DMS 273 treated with DMSO at 0.1 percent for 48 hours (cell line): ENCODE data around the gene FGF18.
"Not testable (repeated sequence)": the region's sequence is repeated elsewhere in the genome, so short reads cannot be mapped to it uniquely, and the experiment has no call there.

Experiments used
- DNase-seq: peaks from one replicate; lab custom pipeline; 2025; lab: John Stamatoyannopoulos, UW

The FGF18 gene

DNA sequence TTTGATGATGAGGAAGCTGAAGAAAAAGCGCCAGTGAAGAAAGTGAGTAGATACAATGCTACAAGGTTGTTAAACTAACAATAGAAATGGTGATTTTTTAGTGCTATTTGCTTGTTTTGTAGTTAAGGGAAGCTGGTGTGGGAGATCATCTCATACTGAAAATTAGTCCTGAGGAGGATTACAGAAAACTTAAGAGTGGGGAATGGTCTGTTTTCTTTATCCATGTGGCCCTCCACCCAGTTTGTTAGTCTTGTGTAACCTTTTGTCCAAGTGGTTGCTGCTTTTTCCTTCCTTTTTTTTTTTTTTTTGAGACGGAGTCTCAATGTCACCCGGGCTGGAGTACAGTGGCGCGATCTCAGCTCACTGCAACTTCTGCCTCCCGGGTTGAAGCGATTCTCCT lies 19.3 kb upstream of the FGF18 start:
- DNase-seq: no peak

DNA sequence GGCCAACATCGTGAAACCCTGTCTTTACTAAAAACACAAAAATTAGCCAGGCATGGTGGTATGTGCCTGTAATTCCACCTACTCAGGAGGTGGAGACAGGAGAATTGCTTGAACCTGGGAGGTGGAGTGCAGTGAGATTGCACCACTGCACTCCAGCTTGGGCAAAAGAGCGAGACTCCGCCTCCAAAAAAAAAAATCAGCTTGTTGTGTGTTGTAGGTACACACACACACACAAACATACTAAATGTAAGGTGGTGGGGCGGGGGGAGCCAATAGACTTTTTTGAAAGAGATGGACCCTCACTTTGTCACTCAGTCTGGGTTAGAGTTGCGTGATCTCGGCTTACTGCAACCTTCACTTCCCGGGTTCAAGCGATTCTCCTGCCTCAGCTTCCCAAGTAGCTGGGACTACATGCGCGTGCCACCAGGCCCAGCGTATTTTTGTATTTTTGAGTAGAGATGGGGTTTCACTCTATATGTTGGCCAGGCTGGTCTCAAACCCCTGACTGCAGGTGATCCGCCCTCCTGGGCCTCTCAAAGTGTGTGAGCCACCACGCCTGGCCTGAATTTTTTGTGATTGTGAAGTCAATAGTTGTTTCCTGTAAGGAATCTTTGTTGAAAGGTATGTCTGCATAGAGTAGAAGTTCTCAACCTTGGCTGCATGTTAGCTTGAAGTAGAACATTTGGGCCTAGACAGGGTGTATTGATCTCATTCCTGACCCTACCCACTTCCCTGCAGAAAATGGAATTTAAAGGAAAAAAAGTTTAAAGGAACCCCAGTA lies 18.1 kb upstream of the FGF18 start:
- DNase-seq: no peak

DNA sequence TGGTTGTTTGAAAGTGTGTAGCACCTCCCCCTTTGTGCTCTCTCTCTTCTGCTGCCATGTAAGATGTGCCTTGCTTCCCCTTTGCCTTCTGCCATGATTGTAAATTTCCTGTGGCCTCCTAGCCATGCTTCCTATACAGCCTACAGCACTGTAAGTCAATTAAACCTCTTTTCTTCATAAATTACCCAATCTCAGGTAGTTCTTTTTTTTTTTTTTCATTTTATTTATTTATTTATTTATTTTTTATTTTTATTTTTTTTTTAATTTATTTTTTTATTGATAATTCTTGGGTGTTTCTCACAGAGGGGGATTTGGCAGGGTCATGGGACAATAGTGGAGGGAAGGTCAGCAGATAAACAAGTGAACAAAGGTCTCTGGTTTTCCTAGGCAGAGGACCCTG lies 16.7 kb upstream of the FGF18 start:
- DNase-seq: not testable (repeated sequence)

DNA sequence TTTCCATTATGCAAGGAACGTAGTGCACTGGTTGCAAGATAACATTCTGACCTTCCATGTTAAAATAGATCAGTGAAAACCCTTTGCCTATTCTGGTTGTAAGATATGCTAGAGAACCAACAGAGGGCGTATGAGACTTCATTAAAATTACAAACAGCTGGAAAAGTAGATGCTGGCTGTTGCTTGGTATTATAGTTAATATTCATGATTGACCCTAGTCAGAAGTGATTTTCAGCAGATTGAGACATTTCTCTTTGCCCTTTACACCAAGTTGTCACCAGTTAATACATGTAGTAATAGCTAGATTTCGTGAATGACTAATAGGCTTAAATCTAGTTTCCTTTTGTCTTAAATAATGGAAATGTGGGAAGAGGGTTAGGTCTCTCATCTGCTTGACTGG lies 13.8 kb upstream of the FGF18 start:
- peak; percentile 37 for DNase-seq

DNA sequence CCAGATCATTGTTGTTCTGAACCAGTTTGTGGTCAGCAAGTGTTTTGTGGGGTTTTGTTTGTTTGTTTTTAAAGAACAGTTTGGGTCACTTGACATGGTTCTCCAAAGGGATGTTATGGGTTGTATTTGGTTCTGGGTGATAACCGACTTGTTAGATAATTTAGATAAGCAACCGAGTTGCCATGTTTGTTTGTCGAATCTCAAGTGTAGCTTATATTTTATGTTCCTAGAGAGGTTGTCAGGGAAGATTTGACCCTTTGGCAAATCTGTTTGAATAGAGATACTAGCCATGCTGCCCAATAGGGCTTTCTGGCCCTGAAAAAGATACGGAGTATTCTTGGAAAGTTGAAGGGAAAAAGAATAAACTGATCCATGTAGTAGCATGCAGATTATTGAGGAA lies 12.2 kb upstream of the FGF18 start:
- no peak for DNase-seq

DNA sequence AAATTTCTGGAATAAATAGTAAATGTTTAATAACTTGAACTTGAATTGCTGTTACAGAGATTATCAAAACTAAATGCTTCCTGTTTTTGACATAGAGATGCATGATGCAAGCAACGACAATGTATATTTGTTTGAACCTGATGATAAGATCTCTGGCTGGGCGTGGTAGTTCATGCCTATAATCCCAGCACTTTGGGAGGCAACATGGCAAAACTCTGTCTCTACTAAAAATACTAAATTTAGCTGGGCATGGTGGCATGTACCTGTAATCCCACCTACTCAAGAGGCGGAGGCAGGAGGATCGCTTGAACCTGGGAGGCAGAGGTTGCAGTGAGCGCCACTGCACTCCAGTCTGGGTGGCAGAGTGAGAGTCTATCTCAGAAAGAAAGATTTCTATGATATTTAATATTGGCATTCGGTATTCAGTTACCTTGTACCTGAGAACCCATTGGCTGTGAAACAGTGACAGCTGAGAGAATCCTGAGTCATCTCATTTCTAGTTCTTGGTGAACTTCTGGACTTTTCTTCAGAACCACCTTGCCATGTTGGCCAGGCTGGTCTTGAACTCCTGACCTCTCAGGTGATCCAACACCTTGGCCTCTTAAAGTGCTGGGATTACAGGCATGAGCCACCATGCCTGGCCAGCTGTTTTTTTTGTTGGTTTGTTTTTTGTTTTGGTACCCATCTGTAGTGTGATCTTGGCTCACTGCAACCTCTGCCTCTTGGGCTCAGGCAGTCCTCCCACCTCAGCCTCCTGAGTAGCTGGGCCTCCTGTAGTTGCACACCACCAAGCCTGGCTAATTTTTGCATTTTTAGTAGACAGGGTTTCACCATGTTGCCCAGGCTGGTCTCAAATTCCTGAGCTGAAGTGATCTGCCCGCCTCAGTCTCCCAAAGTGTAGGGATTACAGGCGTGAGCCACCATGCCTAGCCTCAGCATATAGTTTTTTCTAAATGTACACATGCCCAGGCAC lies 10.0 kb upstream of the FGF18 start:
- DNase-seq: no peak

DNA sequence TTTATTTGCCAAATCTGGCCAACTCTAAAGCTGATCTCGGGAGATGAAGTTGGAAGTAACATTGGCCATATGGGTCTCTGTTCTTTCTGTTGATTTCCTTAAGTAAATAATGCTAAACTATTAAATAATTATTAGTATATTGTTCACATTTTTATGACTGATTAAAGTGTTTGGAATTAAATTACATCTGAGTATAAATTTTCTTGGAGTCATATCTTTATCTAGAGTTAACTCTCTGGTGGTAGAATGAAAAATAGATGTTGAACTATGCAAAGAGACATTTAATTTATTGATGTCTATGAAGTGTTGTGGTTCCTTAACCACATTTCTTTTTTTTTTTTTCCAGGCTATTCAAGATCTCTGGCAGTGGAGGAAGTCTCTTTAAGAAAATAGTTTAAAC lies 9.3 kb upstream of the FGF18 start:
- no peak for DNase-seq

DNA sequence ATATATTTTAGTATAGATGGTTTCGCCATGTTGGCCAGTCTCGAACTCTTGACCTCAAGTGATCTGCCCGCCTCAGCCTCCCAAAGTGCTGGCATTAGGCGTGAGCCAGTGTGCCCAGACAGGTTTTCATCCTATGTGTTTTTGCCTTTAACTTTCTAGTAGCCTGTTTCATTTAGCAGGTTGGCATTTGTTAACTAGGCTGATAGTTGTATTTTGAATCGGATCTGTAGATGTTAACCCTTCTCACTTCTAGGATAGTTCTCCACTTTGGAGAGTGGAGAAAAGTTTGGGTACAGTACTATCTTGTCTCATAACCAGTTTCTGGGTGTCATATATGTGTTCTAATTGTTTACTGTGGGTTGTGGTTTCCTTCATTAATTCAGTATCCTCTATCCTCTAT lies 7.3 kb upstream of the FGF18 start:
- no peak for DNase-seq

DNA sequence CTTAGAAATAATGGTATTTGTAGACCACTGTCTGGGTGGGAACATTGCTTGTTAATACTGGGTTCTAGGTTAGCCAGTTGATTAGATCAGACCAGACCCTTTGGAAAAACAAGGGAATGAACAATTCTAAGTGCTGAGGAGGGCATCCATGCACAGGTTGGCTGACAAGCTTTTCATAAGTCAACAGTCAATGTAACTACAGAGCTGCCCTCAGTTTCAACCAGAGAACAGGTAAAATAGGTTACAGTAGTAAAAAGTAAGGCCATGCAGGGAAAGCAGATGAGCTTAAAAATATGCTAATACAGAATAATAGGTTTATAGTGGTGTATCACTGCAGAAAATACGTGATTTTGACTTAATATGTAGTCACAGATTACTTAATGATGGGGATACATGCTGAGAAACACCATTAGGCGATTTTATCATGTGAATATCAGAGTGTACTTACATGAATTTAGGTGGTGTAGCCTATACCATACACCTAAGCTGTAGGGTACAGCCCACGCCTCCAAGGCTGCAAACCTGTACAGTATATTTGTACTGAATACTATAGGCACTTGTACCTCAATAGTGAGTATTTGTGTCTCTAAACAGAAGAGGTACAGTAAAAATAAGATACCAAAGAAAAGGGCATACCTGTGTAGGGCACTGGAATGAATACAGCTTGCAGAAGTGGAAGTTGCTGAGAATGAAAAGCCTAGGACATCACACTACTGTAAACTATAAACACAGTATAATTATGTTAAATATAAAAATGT lies 6.1 kb upstream of the FGF18 start:
- DNase-seq: no peak

DNA sequence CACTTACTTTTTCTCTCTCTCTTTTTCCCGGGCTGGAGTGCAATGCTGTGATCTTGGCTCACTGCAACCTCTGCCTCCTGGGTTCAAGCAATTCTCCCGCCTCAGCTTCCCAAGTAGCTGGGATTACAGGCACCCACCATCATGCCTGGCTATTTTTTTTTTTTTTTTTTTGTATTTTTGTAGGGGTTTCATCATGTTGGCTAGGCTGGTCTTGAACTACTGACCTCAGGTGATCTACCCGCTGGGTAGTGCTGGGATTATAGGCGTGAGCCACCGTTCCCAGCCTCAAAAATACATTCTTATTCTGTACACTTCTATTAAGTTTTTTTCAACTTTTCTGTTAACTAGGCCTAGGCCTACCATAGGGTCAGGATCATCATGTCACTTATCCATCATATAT lies 5.5 kb upstream of the FGF18 start:
- DNase-seq: not testable (repeated sequence)

DNA sequence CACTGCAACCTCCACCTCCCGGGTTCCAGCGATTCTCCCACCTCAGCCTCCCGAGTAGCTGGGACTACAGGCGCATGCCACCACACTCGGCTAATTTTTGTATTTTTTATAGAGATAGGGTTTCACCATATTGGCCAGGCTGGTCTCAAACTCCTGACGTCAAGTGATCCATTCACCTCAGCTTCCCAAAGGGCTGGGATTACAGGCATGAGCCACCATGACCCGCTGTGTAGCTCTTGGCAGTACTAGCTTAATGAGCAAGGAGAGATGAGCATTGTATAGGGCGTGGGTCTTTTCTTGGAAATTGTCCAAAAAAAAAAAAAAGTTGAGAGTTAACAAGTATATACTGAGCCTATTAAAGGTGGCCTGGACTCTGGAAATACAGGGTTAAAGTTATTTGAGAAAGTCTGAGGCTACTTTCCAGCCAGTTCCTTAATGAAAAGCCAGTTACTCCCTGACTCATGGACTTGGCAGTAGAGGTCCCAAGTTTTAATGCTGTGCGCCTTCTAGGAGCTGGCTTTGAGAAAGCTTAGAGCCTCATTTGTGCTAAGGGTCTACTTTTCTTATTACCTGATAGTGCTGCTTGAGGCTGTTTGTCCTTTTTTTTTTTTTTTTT lies 4.2 kb upstream of the FGF18 start:
- DNase-seq: peak; percentile 32

DNA sequence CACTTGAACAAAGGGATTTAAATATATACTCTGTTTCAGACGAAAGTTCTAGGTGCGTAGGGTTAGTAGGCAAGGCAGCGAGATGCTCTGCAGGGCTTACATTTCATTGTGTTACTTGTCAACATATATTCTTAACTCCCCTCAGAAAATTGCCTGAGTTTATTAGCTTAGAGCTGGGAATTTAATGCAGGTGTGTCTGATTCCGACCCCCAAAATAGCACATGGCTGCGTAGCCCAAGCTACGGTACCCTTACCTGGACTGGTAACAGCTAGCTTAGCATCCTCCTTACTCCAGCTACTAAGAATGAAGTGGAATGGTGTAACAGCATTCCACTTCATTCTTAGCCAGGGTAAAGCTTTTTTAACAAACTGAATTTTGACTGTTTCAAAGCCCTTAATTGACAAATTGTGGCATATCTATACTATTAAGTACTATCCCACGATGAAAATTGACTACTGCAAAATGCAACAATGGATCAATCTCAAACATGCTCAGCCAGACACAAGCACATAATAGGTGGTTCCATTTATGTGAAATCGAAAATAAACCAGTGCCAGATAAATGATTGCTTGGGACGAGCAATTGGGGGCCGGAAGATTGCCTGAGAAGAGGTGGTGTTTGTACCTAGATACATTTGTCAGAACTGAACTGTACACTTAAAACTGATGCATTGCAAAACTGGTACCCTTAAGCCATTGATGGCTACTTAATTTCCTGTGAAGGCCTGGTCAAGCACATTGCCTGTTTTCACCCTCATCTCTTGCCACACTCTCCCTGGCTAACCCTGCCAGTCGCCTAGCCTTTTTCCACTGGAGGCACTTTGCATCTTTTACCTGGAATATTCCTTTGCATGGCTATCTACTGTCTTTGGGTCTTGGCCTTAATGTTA lies 3.0 kb upstream of the FGF18 start:
- no peak for DNase-seq

DNA sequence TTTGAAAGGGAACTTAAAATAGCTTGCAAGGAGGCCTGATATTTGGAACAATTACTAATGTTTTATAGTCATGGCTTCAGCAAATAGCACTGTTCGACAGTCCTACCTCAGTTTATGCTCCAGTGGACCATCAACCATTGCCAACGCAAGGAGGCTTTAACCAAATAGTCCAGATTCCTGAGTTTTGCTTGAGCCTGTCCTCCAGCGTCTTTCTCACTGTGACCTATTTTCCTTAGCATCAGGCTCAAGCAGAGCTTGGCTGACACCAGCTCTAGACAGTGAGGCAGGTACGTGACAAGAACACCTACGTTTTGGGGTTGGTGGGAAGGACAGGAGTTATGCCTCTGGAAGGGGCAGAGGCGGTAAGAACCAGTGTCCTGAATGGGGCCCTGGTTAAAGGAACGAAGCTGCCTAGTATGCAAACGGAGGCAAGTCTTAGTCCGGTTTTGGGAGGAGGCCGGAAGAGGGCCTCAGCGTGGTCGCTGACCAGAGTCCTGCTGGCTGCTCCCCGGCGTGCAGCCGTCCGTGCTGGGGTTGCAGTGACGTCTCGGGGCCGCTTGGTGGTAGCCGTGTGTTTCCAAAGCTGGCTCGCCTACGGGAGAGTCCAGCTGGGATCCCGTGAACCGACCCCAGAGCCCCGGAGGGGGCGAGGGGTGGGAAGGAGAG lies 998 bp upstream of the FGF18 start:
- DNase-seq: peak; percentile 32

DNA sequence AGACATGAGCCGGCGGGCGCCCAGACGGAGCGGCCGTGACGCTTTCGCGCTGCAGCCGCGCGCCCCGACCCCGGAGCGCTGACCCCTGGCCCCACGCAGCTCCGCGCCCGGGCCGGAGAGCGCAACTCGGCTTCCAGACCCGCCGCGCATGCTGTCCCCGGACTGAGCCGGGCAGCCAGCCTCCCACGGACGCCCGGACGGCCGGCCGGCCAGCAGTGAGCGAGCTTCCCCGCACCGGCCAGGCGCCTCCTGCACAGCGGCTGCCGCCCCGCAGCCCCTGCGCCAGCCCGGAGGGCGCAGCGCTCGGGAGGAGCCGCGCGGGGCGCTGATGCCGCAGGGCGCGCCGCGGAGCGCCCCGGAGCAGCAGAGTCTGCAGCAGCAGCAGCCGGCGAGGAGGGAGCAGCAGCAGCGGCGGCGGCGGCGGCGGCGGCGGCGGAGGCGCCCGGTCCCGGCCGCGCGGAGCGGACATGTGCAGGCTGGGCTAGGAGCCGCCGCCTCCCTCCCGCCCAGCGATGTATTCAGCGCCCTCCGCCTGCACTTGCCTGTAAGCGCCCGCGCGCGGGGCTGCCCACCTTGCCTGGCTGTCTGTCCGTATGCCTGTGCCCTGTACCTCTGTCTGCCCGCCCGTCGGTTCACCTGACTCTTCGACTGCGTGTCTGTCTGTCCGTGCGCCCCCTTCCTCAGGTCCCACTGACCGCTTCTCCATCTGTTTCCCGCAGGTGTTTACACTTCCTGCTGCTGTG lies 412 bp downstream of the FGF18 start:
- no peak for DNase-seq

DNA sequence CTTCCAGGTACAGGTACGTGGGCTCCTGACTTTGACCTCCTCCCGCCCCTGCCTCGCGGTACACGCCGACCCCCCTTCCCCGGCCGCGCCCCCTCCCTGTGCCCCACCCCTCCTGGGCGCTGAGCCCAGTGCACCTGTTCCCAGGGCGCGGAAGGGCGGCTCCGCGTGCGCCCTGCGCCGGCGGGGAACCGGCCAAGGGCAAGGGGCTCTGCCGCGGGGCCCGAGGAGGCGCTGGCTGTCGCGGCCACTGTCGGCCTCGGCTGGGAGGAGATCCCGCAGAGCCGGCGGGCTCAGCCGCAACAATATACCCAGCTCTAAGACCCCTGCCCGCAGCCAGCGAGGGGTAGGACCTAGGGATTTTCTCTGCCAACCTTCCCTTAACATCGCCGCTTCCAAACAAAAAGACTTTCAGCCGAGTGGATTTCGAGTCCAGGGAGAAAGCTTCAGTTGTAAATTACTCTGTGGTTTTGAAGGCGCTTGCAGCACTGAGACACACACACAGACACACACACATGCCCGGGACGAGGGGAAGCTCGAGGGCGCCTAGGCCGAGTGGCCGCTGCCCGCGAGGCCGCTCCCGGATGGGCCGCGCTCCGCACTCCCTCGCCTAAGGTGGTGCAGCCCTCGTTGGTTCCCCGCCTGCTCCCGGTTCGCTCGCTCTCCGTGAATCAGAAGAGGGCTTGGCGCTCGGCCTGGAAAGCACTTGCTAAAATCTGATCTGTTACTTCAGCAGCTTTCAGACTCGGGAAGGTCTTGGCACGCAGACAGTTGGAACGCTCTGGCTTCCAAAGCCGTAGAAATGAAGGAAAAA lies 1.2 kb downstream of the FGF18 start:
- DNase-seq: no peak

DNA sequence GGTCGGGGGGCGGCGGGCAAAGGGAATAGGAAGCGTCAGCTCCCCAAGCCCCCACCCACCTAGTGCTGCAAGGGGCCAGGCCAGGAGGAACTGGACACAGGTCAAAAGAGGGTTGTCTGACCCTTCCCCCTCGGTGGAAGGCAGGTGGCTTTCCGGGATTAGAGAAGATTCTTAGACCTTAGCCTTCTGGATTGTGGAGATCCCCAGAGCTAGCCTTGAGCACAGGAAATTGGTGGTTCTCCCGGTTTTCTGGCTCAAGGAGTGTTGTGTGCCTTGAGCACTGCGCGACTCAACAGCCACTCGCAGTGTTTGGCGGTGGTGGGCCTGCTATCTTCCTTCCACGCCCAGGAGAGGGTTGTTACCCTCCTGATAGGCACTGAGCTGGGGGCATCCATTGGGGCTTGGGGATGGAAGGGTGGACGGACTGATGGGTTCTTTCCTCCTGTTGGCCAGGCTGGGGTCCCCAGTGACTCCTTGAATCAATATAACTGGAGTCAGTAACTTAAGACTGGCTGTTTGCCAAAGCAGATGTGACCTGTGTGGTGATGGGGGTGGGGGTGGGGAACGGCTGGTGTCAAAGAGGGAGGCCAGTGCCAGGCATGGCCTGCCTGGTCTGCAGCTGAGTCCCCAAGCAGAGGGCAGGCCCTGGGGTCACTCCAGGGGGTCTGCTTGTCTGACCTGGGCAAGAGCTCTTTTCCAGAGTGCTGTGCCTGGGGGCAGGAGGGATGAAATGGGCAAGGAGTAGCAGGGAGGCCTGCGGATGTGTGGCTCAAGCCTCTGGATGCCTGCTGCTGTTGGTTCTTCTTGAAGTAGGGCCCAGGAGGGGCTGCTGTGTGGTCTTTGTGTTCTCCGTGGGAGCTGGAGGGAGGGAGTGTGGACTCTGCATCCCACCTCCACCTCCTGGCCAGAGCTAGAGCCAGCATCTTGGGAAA lies 2.1 kb downstream of the FGF18 start:
- DNase-seq: no peak

DNA sequence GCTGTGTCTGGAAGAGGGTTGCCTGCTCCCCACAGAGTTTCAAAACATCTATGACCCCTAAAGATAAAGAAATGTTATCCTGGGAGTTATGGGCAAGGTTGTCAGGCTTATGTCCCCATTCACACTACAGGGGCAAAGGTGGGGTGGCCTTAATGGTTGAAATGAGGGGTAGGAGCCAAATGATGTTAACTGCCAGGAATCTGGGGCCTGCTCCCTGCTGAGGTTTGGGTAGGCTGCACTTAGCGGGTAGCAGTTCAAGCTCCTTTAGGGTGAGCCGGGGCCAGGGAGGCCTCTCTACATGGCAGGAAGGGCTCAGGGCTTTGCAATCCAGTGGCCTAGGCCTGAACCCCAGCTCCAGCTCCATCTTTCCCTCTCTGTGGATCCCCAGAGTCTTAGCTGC lies 3.0 kb downstream of the FGF18 start:
- no peak for DNase-seq
